Measurements from ENCODE around the gene DEAF1. TPM values are rescaled to one million over a fixed set of nuclear protein-coding genes. Genes with fewer than 3 reads are reported as not detected.

Gene DEAF1
- total RNA-seq, 1 donor from 2014 or later, result 30.9 TPM

GRCh38 chr11:612961-613300 lies 82.1 kb downstream of the DEAF1 start:
- DNase-seq (ENCODE audit: low read depth in 2 of 2), result no peak

GRCh38 chr11:612201-612960 lies 82.6 kb downstream of the DEAF1 start:
- DNase-seq (ENCODE audit: low read depth in 2 of 2), result peak in 1 of 2 donors; percentile 24

DNA sequence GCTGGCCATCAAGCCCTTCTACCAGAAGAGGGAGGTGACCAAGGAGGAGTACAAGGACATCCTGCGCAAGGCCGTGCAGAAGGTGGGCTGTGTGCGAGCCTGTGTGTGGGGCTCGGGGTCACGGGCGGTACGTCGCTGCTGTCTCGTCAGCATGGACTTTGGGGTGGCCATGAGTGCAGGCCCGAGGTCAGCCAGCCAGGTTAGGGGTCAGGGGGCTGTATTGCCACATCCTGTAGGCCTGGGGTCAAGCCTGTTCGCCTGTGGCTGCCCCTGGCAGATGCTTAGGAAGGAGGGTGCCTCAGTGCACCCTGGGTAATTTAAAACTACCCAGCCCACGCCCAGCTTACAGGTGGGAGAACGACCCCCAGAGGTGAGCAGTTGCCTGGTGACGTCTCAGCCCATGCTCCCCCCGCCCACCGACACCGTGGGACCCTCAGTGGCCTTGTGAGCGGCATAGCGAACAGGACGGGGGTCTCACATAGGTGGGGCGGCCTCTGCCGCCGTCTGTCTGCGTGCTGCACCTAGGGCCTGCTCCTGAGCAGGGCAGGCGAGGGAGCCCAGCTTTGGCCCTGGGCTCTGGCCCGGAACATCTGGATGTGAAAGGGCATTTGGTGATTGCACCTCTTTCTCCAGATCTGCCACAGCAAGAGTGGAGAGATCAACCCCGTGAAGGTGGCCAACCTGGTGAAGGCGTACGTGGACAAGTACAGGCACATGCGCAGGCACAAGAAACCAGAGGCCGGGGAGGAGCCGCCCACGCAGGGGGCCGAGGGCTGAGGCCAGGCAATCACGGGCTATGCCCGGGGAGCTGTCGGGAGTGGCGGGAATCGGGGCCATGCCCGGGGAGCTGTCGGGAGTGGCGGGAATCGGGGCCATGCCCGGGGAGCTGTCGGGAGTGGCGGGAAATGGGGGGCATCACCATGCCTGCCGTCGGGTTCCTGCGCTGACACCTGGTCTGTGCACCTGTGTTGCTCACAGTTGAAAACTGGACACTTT lies 83.7 kb downstream of the DEAF1 start:
- no peak for DNase-seq (ENCODE audit: low read depth in 2 of 2)

- DNase-seq (ENCODE audit: low read depth in 2 of 2), result no peak
Measured at GRCh38 chr11:610146-610801, 84.7 kb downstream of the DEAF1 start.

GRCh38 chr11:609341-609811 lies 85.6 kb downstream of the DEAF1 start:
- no peak for DNase-seq (ENCODE audit: low read depth in 2 of 2)

DNA sequence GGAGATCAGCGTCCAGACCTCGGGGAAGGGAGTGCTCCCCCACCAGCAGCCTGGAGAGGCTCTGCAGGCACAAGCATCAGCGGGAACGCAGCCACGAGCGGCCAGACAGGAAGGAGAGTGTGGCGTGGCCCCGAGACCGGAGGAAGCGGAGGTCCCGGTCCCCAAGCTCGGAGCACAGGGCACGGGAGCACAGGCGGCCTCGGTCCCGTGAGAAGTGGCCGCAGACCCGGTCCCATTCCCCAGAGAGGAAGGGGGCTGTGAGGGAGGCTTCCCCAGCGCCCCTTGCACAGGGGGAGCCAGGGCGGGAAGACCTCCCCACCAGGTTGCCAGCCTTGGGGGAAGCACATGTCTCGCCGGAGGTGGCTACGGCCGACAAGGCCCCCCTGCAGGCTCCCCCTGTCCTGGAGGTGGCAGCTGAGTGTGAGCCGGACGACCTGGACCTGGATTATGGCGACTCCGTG lies 86.2 kb downstream of the DEAF1 start:
- DNase-seq (ENCODE audit: low read depth in 2 of 2), result peak; percentile 24 to 33

DNA sequence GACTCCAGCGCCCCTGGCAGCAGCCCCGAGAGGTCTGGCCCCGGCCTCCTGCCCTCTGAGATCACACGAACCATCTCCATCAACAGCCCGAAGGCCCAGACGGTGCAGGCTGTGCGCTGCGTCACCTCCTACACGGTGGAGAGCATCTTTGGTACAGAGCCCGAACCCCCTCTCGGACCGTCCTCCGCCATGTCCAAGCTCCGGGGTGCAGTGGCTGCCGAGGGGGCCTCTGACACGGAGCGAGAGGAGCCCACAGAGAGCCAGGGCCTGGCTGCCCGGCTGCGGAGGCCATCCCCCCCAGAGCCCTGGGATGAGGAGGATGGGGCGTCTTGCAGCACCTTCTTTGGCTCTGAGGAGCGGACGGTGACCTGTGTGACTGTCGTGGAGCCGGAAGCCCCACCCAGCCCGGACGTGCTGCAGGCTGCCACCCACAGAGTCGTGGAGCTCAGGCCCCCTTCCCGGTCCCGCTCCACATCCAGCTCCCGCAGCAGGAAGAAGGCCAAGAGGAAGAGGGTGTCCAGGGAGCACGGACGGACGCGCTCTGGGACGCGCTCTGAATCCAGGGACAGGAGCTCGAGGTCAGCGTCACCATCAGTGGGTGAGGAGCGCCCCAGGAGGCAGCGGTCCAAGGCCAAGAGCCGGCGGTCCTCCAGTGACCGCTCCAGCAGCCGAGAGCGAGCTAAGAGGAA lies 86.9 kb downstream of the DEAF1 start:
- DNase-seq (ENCODE audit: low read depth in 2 of 2), result no peak

DNA sequence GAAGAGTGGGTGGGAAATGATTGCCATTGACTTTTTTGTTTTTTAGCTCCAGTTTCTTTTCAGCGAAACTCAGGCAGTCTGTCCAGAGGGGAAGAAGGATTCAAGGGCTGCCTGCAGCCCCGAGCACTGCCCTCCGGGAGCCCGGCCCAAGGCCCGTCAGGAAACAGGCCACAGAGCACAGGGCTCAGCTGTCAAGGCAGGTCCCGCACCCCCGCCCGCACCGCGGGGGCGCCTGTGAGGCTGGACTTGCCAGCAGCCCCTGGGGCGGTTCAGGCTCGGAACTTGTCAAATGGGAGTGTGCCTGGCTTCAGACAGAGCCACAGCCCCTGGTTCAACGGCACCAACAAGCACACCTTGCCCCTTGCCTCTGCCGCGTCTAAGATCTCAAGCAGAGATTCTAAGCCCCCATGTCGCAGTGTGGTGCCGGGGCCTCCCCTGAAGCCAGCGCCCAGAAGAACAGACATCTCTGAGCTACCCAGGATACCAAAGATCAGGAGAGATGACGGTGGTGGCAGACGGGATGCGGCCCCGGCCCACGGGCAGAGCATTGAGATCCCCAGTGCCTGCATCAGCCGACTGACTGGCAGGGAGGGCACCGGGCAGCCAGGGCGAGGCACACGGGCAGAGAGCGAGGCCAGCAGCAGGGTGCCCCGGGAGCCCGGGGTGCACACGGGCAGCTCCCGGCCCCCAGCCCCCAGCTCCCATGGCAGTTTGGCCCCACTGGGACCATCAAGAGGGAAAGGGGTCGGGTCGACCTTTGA lies 87.8 kb downstream of the DEAF1 start:
- DNase-seq (ENCODE audit: low read depth in 2 of 2), result no peak

DNA sequence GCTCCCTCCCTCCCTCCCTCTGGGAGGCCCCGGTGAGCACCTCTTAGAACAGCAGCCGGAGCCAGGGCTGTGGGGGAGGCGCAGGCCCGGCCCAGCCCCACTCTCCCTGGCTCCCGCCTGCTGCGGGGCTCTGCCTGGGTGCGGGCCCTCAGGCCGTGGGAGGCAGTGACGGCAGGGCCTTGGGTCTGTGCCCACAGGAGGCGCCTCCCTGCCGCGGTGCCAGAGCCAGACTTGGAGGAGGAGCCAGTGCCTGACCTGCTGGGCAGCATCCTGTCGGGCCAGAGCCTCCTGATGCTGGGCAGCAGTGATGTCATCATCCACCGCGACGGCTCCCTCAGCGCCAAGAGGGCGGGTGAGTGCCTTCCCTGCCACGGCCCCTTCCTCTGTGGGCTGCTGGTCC lies 88.8 kb downstream of the DEAF1 start:
- no peak for DNase-seq (ENCODE audit: low read depth in 2 of 2)

DNA sequence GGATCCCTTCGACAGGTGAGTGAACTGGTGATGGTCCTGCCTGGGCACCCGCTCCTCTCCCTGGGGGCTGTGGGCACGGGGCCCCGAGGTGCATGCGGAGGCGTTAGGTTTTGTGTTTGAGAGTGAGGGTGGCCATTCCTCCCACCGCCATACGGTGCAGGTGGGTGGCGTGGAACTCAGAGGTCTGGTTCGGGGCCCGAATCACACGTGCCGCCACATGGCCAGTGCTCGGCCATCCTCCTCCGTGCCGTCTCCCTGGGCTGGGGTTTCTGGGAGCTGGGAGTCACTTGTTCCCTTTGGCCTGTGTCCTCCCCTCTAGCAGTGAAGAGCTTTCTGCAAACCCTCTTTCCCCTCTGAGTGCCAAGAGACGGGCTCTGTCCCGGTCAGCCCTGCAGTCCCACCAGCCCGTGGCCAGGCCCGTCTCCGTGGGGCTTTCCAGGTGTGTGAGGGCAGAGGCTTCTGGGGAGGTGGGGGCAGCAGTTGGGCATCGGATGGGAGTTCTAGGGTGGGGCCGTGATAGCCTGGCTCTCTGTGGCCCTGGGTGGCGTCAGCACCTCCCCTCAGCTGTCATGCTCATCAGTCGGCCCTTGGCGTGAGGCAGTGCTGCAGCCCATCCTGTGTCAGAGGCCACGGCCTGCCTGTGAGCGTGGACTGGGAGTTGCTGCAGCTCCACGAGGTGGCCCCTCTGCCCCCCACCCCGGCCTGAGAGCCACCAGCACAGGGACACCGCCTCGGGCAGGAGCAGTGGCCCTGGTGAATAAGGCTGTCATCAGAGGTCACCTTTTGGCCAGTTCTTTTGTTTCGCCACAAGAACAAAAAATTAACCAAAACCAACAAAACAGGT lies 89.5 kb downstream of the DEAF1 start:
- DNase-seq (ENCODE audit: low read depth in 2 of 2), result no peak

DNA sequence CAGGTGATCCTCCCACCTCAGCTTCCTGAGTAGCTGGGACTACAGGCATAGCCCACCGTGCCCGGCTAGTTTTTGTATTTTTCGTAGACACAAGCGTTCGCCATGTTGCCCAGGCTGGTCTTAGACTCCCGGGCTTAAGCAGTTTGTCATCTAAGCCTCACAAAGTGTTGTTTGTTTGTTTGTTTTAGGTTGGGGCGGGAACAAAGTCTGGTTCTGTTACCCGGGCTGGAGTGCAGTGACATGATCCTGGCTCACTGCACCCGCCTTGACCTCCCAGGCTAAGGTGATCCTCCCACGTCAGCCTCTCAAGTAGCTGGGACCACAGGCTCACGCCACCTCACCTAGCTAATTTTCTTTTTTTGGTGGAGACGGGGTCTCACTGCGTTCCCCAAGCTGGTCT lies 91.9 kb downstream of the DEAF1 start:
- DNase-seq (ENCODE audit: low read depth in 2 of 2), result no peak

- no peak for DNase-seq (ENCODE audit: low read depth in 2 of 2)
Measured at GRCh38 chr11:601573-602245, 93.3 kb downstream of the DEAF1 start.

DNA sequence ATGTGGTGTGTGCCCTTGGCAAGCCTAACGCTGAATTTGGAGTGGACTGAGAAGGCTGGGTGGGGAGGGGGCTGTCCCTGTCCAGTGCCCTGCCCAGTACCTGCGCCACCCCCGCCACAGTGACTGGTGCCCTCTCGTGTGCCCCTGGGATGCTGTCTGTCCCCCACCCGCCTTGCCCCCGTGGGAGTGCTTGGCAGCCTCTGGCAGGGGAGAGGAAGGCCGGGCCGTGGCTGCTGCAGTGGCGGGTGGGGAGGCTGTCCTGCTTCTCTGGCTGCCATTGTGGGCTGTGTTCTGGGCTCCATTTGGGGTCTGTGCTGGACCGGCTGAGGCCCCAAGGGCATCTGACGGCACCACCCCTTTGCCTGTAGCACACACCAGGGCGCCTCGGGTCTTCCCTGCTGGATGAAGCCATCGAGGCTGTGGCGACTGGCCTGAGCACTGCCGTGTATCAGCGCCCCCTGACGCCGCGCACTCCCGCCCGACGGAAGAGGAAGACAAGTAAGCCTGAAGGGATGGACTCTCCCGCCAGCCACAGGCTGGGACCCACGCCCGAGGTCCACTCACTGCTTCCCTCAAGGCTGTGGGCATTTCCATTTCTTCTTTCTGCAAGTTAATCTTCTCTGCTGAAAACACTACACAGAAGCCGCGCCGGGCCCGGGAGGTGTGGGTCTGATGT lies 96.9 kb downstream of the DEAF1 start:
- DNase-seq (ENCODE audit: low read depth in 2 of 2), result no peak

DNA sequence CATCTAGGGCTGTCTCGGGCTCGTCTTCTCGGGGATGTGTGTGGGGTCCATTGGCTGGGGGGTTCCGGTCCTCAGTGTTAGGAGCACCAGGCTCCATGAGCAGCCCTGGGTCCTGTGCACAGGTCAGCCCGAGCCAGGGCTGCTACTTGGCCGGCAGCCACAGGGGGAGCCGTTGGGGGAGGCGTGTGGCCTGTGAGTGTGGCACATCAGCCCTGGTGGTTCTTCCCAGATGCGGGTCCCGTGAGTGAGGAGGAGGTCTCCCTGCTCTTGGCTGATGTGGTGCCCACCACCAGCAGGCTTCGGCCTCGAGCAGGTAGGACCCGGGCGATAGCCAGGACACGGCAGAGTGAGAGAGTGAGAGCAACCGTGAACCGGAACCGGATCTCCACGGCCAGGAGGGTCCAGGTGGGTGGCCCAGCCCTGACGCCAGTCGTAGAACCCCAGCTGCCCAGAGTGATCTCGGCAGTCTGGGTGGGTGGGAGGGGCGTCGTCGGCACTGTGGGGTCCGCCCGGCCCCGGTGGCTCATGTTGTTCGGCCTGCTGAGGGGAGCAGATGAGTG lies 97.8 kb downstream of the DEAF1 start:
- no peak for DNase-seq (ENCODE audit: low read depth in 2 of 2)

- no peak for DNase-seq (ENCODE audit: low read depth in 2 of 2)
Measured at GRCh38 chr11:596374-596773, 98.6 kb downstream of the DEAF1 start.

DNA sequence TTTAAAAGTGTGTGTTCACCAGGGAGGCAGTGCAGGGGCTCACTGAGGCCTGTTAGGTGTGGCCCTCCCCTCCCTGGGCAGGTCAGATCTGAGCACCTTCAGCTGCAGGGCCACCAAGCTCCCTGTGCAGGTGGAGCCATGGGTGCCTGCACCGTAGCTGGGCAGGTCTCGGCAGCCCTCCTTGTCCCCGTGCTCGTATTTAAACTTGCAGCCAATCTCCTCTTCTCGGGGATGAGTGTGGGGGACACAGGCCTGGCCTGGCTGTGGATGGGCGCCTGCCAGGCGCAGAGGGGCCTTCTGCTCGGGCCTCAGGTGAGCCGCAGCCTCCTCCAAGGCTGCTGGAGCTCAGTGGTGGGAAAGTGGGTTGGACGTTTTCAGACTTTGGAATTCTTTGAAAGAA lies 99.6 kb downstream of the DEAF1 start:
- DNase-seq (ENCODE audit: low read depth in 2 of 2), result no peak

Measured in dermis microvascular lymphatic vessel endothelial cell (primary cell).